ENCODE measurements around the gene DPH6. TPM values are rescaled to one million over a fixed set of nuclear protein-coding genes. Genes with fewer than 3 reads are reported as not detected.
"Not testable (repeated sequence)": the region's sequence is repeated elsewhere in the genome, so short reads cannot be mapped to it uniquely, and the experiment has no call there.

The DPH6 gene
- total RNA-seq, 1 donor from 2014 or later: 9.8 TPM

- no peak for DNase-seq (ENCODE audit: low spot score)
Measured at GRCh38 chr15:35437157-35437556, 108.8 kb downstream of the DPH6 start.

GRCh38 chr15:35436422-35436821, 109.5 kb downstream of the DPH6 start:
- no peak for DNase-seq (ENCODE audit: low spot score)

GRCh38 chr15:35431281-35431680, 114.7 kb downstream of the DPH6 start:
- no peak for DNase-seq (ENCODE audit: low spot score)

GRCh38 chr15:35430301-35430700, 115.7 kb downstream of the DPH6 start:
- DNase-seq (ENCODE audit: low spot score): no peak

- no peak for DNase-seq (ENCODE audit: low spot score)
Measured at GRCh38 chr15:35427496-35427895, 118.5 kb downstream of the DPH6 start.

GRCh38 chr15:35427091-35427490, 118.9 kb downstream of the DPH6 start:
- DNase-seq (ENCODE audit: low spot score): no peak

- DNase-seq (ENCODE audit: low spot score): no peak
Measured at GRCh38 chr15:35410775-35411174, 135.2 kb downstream of the DPH6 start.

GRCh38 chr15:35399901-35400300, 146.1 kb downstream of the DPH6 start:
- no peak for DNase-seq (ENCODE audit: low spot score)

- DNase-seq (ENCODE audit: low spot score): no peak
Measured at GRCh38 chr15:35397027-35397426, 148.9 kb downstream of the DPH6 start.

- DNase-seq (ENCODE audit: low spot score): no peak
Measured at GRCh38 chr15:35394416-35394815, 151.5 kb downstream of the DPH6 start.

GRCh38 chr15:35393398-35393797, 152.6 kb downstream of the DPH6 start:
- DNase-seq (ENCODE audit: low spot score): no peak

GRCh38 chr15:35391408-35391984, 154.5 kb downstream of the DPH6 start:
- DNase-seq (ENCODE audit: low spot score): not testable (repeated sequence)

- no peak for DNase-seq (ENCODE audit: low spot score)
Measured at GRCh38 chr15:35383506-35383905, 162.5 kb downstream of the DPH6 start.

GRCh38 chr15:35381328-35381727, 164.6 kb downstream of the DPH6 start:
- no peak for DNase-seq (ENCODE audit: low spot score)

GRCh38 chr15:35379972-35380371, 166.0 kb downstream of the DPH6 start:
- no peak for DNase-seq (ENCODE audit: low spot score)

- DNase-seq (ENCODE audit: low spot score): not testable (repeated sequence)
Measured at GRCh38 chr15:35378454-35378853, 167.5 kb downstream of the DPH6 start.

GRCh38 chr15:35376707-35377106, 169.3 kb downstream of the DPH6 start:
- no peak for DNase-seq (ENCODE audit: low spot score)

- DNase-seq (ENCODE audit: low spot score): no peak
Measured at GRCh38 chr15:35374661-35375060, 171.3 kb downstream of the DPH6 start.

GRCh38 chr15:35362195-35362829, 183.7 kb downstream of the DPH6 start:
- peak; percentile 17 for DNase-seq (ENCODE audit: low spot score)

GRCh38 chr15:35358824-35359223, 187.1 kb downstream of the DPH6 start:
- no peak for DNase-seq (ENCODE audit: low spot score)

GRCh38 chr15:35351059-35351458, 194.9 kb downstream of the DPH6 start:
- no peak for DNase-seq (ENCODE audit: low spot score)

GRCh38 chr15:35349916-35350315, 196.0 kb downstream of the DPH6 start:
- DNase-seq (ENCODE audit: low spot score): no peak

- DNase-seq (ENCODE audit: low spot score): no peak
Measured at GRCh38 chr15:35330916-35331315, 215.0 kb downstream of the DPH6 start.

Measured in mucosa of gallbladder (tissue), 1 donor.